ENCODE results near the gene SRPK3. TPM values are rescaled to one million over a fixed set of nuclear protein-coding genes. Genes with fewer than 3 reads are reported as not detected.

SRPK3 gene
- total and polyA plus RNA-seq, 2 experiments from 2014 or later = 0.15 TPM; not detected in 1

DNA sequence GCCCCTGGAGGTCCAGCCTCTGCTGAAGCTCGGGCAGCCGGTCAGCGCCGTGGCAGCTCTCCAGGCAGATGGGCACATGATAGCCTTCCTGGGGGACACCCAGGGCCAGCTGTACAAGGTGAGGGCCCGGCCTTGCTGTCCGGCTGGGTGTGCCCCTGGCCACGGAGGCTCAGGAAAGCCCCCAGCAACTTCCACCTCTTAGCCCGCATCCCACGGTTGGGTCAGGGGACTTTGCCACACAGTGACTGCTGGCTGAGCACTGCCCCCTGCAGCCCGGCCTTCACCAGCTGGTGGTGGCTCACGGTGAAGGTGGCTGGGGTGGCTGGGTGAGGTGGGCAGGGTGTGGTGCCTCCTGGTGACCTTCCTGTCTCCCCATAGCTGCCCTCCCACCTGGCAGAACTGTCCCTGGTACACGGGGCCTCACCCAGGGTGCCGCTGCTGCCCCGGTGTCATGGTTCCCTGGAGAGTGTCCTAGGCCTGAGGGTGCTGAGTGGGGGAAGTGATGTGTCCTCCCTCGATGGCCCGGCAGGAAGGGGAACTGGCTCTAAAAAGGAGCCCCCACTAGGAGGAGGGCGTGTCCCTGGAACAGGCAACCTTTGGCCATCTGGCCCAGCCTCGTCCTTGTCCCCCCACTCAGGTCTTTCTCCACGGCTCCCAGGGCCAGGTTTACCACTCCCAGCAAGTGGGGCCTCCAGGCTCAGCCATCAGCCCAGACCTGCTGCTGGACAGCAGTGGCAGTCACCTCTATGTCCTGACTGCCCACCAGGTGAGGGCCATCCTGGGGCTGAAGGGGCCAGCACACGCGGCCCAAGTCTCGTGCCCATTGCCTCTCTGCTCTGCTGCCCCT, 12.3 kb upstream of the SRPK3 start:
- peaks cover 7% of the 10 kb centered on the region for H3K27me3 Mint-ChIP-seq (ENCODE audit: insufficient read depth, low read depth, poor library complexity)
- no peaks in the 10 kb centered on the region for H3K9me3 Mint-ChIP-seq
- Histone ChIP-seq H3K4me2 (no peak overlapping the region), H3K9me2 (ENCODE audit: insufficient read depth) (no peaks in the 10 kb centered on the region), H3K27me3 (ENCODE audit: insufficient read depth) (no peaks in the 10 kb centered on the region), H4K20me1 (replicated peaks; ENCODE audit: insufficient read depth) (no peaks in the 10 kb centered on the region), H3F3A (replicated peaks; ENCODE audit: low read depth) (no peaks in the 10 kb centered on the region), H2AFZ (no peak overlapping the region), H3K79me2 (replicated peaks; ENCODE audit: insufficient read depth) (no peaks in the 10 kb centered on the region), H3K4me1 (ENCODE audit: insufficient read depth) (no peaks in the 10 kb centered on the region), H3K36me3 (ENCODE audit: insufficient read depth) (no peaks in the 10 kb centered on the region), H3K27ac (ENCODE audit: low read depth) (no peak overlapping the region), H3K4me3 (no peak overlapping the region)
- TF ChIP-seq STAT1 (IDR thresholded peaks at IDR 0.05; ENCODE audit: unreplicated experiment) = no peak
- TF ChIP-seq, protein P1, sequence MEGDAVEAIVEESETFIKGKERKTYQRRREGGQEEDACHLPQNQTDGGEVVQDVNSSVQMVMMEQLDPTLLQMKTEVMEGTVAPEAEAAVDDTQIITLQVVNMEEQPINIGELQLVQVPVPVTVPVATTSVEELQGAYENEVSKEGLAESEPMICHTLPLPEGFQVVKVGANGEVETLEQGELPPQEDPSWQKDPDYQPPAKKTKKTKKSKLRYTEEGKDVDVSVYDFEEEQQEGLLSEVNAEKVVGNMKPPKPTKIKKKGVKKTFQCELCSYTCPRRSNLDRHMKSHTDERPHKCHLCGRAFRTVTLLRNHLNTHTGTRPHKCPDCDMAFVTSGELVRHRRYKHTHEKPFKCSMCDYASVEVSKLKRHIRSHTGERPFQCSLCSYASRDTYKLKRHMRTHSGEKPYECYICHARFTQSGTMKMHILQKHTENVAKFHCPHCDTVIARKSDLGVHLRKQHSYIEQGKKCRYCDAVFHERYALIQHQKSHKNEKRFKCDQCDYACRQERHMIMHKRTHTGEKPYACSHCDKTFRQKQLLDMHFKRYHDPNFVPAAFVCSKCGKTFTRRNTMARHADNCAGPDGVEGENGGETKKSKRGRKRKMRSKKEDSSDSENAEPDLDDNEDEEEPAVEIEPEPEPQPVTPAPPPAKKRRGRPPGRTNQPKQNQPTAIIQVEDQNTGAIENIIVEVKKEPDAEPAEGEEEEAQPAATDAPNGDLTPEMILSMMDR (conservative IDR thresholded peaks at IDR 0.05; ENCODE audit: low read depth in 2 of 2) = peak in 1 of 2 experiments; percentile 44; a peak in 2 of 4 replicates
- H3K4me1 Mint-ChIP-seq = peaks cover 5% of the 10 kb centered on the region; the same call in 2 of the 3 replicates
- DNase-seq (ENCODE audit: low spot score) (no peak), ATAC-seq (no peak; the same call in 2 of the 3 replicates)
- H3K36me3 Mint-ChIP-seq (ENCODE audit: low read depth) = no peaks in the 10 kb centered on the region
- no peak overlapping the region for H3K4me3 Mint-ChIP-seq
- no peak overlapping the region for H3K27ac Mint-ChIP-seq

DNA sequence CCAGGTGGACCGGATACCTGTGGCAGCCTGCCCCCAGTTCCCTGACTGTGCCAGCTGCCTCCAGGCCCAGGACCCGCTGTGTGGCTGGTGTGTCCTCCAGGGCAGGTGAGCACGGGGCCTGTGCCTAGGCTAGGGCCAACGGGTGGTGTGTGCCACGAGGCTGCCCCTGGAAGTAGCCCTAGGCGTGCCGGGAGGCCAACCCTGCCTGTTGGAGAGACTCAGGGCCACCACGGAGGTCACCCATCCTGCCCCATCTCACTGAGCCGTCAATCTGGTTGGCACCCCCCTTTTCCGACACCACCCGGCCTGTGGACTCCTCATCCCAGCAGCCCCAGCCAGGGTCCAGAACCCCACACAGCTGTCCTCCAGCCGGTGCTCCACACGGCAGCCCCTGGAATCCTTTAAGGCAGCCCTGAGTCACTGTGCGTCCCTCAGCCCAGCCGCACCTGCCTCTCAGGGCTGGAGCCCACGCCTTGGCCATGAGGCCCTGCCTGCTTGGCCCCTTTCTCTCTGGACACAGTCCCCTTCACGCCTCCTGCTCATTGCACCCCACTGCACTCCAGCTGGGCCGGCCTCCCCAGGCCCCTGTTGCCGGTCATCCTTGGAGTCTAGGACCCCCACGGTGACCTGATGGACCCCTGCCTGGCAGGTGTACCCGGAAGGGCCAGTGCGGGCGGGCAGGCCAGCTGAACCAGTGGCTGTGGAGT, 11.5 kb upstream of the SRPK3 start:
- no peaks in the 10 kb centered on the region for H3K36me3 ChIP-seq (ENCODE audit: insufficient read depth)
- TF ChIP-seq EZH2 (IDR thresholded peaks at IDR 0.05; ENCODE audit: low read depth, unreplicated experiment) (no peak), JUNB (IDR thresholded peaks at IDR 0.05; ENCODE audit: unreplicated experiment) (no peak), CREB1 (CRISPR knock-in tag; IDR thresholded peaks at IDR 0.05; ENCODE audit: low read depth) (no peak)
- Mint-ChIP-seq H3K9me3 (no peaks in the 10 kb centered on the region), H3K27ac (no peak overlapping the region), H3K27me3 (ENCODE audit: insufficient read depth, low read depth, poor library complexity) (peaks cover 7% of the 10 kb centered on the region), H3K36me3 (ENCODE audit: low read depth) (no peaks in the 10 kb centered on the region), H3K4me3 (no peak overlapping the region), H3K4me1 (peaks cover 5% of the 10 kb centered on the region; the same call in 2 of the 3 replicates)
- H3F3A ChIP-seq (replicated peaks; ENCODE audit: low read depth) = no peaks in the 10 kb centered on the region
- H3K27ac ChIP-seq (ENCODE audit: low read depth) = no peak overlapping the region
- no peaks in the 10 kb centered on the region for H4K20me1 ChIP-seq (replicated peaks; ENCODE audit: insufficient read depth)
- H3K4me1 ChIP-seq (ENCODE audit: insufficient read depth) = no peaks in the 10 kb centered on the region
- H3K9me2 ChIP-seq (ENCODE audit: insufficient read depth) = no peaks in the 10 kb centered on the region
- DNase-seq (ENCODE audit: low spot score) = no peak
- ATAC-seq = no peak
- no peak overlapping the region for H2AFZ ChIP-seq
- no peak overlapping the region for H3K4me2 ChIP-seq
- no peak overlapping the region for H3K4me3 ChIP-seq
- no peaks in the 10 kb centered on the region for H3K27me3 ChIP-seq (ENCODE audit: insufficient read depth)
- H3K79me2 ChIP-seq (replicated peaks; ENCODE audit: insufficient read depth) = no peaks in the 10 kb centered on the region
